Stimulated activated CD4-positive, alpha-beta T cell treated with anti-CD3 and anti-CD28 coated beads, Interleukin-2, amount 100 ng/mL, for 24 hours (primary cell): ENCODE measurements around the gene FAM174C.
"Not testable (repeated sequence)": the region's sequence is repeated elsewhere in the genome, so short reads cannot be mapped to it uniquely, and the experiment has no call there.

Experiments used
- DNase-seq, 2 donors: peaks; one replicate each; pipeline ENCODE4 v3.0.0-alpha.2; 2020

The FAM174C gene

DNA sequence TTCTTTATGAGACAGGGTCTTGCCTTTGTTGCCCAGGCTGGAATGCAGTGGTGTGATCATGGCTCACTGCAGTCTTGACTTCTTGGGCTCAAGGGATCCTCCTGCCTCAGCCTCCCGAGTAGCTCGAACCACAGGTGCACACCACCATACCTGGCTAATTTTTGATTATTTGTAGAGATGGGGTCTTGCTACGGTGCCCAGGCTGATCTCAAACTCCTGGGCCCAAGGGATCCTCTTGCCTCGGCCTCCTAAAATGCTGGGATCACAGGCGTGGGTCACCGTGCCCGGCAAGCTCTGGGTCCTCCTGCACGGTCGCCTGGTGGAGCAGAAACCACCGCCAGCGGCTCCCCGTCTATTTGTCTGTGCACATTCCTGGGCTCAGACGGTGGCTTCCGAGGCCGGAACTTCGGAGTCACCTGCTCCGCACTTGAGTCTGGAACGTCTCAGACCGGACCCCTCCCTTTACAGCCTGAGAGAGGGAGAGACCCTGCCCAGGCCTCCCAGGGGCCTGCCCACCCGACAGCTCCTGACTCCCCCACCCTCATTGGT, 32.5 kb downstream of the FAM174C start:
- DNase-seq: no peak

- no peak for DNase-seq
Observed at GRCh38 chr19:1308718-1309117, 33.4 kb downstream of the FAM174C start.

- no peak for DNase-seq
Observed at GRCh38 chr19:1309977-1310852, 34.9 kb downstream of the FAM174C start.

DNA sequence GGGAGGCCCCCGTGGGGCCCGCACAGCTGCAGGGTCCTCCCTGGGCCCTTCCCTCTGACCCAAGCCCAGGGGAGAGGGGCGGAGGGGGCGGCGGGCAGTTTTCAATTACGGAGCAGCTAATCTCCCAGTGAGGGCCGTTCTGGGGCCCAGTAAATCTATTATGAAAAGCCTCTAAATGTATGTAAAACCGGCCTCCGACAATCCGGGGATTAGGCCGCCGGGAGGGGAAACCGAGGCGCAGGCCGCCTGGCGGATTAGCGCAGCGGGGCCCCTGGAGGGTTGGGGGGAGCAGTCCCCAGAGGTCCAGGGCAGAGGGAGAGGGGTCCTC, 35.5 kb downstream of the FAM174C start:
- no peak for DNase-seq

DNA sequence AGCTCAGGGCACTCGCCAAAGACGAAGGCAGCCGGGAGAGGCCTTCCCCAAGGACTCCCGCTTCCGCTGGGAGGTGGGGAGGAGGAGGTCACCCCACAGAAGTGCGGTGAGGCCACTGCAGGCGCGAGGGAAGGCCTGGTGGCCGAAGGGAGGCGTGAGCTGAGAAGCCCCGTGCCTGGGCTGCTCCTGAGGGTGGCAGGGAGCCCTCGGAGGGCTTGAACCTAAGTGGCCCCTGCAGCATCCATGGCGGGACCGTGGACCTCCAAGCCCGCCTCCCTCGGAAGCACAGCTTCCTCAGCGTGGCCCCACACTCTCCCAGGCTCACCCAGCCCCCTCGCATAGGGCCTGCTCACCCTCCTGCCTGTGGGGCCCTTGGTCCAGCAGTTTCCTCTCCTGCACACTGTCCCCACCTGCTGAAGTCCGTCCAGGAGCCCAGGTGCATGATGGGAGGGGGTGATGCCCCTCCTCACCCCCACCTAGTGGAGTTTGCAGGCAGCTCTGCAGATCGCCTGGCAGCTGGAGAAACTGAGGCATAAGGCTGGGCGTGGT, 36.3 kb downstream of the FAM174C start:
- no peak for DNase-seq

- no peak for DNase-seq
Observed at GRCh38 chr19:1312767-1313694, 37.7 kb downstream of the FAM174C start.

GRCh38 chr19:1313695-1314613, 38.6 kb downstream of the FAM174C start:
- no peak for DNase-seq

DNA sequence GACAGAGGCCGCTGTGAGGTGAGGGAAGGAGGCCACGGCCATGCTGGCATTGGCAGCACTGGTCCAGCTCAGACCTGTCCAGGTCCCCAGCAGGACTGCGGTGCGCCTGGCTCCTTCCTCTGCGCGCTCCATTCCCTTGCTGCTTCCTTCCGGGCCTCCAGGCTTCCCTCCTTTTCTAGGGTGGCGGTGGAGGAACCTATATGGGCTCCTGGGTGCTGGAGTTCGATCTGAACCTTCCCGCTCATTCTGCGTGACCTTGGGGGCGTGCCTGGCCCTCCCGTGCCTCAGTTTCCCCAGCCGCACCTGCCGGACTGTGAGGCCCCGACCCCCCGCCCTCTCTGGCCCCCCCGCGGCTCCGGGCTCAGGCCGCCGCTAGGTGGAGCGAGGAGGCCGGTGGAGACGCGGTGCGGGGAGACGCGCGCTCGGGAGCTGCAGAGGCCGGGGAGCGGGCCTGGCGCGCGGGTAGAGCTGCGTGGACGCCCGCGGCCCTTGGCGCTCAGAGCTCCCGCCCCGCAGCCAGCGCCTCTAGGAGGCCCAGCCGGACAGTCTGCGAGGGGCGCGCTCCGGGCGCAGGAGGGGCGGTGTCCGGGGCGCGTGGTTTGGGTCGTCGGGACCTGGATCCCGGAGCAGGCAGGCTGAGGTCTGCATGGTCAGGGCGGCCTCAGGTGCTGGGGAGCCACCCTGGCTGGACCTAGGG, 40.3 kb downstream of the FAM174C start:
- peak; percentile 38 to 55 for DNase-seq

DNA sequence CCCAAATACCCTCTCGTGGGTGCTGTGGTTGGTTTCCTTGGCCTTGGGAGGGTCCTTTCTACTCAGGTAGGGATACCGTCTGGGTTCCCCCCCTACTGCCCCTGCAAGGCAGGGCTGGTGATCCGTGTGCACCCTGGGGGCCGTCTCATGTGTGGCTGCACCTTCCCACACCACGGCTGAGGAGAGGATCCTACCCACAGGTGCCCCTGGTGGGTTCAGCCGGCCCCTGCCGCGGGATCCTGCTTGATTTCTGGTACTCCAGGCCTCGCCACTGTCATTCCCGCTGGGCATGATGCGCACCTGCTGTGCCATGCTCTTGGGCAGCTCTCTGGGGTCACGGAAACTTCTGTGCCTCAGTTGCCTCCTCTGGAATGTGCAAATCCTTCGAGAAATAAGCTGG, 41.1 kb downstream of the FAM174C start:
- DNase-seq: no peak

DNA sequence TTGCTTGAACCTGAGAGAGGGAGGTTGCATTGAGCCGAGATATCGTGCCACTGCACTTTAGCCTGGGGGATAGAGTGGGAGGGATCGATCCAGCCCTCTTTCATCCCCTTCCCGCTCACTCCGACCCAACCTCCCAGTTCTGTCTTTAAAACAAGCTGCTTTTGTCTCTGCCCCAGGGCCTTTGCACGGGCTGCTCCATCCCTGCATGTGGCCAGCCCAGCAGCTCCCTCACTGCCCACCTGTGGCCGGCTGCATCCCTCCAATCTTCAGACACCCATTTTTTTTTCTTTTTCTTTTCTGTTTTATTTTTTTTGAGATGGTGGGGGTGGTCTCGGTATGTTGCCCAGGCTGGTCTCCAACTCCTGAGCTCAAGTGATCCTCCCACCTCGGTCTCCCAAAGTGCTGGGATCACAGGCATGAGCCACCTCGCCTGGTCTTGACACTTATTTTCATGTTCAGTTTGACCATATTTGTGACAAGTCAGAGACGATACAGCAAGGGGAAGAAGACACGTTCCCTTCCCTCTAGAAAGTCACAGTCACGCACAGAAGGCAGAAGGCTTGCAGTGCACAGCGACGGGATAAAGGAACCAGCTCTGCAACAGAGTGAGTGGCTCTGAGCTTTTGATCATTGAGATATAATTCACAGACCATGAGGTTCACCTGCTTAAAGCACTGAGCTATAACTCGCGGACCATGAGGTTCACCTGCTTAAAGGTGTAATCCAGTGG, 42.1 kb downstream of the FAM174C start:
- DNase-seq: no peak

DNA sequence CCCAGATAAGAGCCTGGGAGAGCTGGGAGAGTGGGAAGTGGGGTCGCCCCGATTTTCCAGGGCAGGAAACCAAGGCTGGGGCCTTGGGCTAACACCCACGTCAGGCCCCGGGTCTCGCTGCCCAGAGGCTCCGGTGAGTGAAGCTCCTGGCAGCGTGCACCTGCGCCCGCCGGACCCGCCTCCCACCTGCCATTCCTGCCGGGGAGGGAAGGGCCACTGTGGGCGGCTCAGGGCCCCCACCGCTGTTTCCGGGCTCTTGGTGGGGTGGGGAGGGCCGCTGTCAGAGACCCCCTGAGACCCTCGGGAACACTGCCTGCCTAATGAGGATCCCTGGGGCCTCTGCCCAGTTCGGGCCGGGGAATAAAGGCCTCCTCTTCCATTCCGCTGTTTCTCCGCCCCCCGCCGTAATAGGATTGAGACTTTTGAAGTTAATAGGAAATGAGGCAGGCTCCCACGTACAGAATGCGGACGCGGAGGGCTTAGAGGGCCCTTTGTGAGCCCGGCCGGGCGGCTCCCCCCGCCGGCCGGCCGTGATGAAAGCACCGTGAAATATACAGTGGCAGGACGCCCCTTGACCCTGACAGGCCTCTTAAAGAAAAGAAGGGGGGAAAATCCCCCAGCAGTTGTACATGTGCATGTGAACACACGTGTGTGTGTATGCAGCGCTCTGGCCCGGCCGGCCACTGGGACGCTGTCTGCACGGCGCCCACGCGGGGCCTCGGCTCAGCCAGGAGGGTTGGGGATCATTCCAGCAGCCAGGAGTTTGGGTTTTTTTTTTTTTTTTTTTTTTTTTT, 43.5 kb downstream of the FAM174C start:
- no peak for DNase-seq

- DNase-seq: not testable (repeated sequence)
Observed at GRCh38 chr19:1320282-1320650, 44.9 kb downstream of the FAM174C start.

- no peak for DNase-seq
Observed at GRCh38 chr19:1321539-1321938, 46.2 kb downstream of the FAM174C start.

DNA sequence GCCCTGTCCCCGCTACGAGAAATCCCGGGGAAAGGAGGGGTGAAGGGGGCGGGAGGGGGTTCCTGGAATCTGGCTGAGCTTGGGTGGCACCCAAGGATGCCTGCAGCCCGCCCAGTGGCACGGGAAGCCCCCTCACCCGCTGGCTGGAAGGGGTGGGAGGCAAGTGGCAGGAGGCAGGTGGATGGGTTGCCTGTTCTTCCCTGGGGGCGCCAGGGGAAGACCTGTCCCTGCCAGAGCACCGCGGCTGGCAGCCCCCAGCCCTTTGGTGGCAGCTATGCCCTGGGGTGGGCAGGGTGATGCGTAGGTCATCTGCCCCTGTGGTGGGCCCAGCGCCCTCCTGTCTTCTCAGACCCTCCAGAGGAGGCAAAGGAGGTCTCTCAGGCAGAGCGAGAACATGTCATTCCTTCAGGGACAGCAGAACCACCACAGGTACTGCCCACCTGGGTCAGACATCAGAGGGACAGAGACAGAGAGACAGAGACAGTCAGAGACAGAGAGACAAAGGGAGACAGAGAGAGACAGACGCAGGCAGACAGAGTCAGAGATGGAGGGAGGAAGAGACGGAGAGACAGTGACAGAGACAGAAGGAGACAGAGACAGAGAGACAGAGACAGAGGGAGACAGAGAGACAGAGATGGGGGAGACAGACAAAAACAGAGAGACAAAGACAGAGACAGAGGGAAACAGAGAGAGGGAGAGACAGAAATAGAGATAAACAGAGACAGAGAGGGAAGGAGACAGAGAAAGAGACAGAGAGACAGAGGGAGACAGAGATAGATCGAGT, 47.1 kb downstream of the FAM174C start:
- no peak for DNase-seq

DNA sequence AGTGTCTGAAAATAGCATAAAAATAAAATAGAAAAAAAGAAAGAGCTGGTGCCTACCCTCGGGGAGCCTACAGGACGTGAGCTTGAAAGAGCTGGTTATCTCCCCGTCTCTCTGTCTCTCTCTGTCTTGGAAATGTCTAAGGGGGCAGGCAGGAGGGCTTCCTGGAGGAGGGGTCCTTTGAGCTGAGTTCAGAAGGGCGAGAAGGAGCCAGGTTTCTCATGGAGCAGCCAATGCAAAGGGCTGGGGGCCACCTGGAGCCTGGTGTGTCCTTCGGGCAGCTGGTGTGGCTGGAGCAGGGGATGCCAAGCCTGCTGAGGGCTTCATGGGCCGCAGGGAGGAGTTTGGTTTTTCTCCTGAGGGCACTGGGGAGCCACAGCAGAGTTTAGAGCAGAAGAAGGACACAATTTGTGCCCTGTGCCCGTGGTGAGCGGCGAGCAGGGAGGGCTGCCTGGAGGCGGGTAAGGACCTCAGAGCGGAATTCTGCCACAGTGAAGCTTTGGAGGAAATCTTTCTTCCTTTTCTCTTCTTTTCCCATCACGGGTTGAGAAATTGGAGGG, 49.0 kb downstream of the FAM174C start:
- DNase-seq: no peak

DNA sequence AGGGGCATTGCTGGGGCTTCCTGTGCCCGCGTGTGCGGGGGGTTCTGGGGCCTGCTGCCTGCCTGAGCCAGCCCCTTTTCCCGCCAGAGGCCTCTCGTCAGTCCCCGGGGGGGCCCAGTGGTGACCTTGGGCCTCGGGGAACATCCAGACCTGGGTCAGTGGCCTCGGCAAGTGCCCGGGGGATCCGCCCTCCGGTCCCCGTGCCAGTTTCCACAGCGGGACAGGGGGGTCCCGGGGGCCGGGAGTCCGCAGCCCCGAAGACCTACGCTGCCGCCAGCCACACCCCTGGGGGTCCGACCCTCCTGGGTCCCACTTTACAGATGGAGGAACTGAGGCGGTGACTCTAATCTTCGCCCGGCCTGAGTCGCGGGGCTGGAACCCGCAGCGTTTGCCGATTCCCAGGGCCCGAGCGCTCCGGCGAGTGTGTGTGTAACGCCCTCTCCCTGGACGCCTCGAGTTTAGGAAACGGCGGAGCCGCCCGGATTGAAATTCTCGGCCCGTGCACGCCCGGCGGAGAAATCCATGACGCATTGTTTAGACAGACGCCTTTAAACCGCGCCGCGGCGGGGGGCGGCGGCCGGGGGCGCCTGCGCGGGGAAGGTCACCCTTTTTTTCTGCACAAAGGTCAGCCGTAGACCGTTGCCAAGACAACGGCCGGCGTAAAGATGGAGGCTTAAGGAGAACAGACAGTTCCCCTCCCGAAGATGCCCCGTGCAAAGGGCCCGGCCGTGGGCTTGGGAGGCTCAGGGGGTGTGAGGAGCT, 49.7 kb downstream of the FAM174C start:
- peak; percentile 28 to 45 for DNase-seq

- no peak for DNase-seq
Observed at GRCh38 chr19:1325568-1326294, 50.4 kb downstream of the FAM174C start.
